Spleen (tissue), 7 donors: ENCODE data around the gene PCDHA7.
"Not testable (repeated sequence)": the region's sequence is repeated elsewhere in the genome, so short reads cannot be mapped to it uniquely, and the experiment has no call there.

Experiments used
- POLR2AphosphoS5 ChIP-seq, 3 donors: sonication (generic); formaldehyde crosslinking; IDR thresholded peaks; one replicate each; pipeline ENCODE4 v1.5.1; 2017; ENCODE audit warnings: antibody characterized with exemption in 3 of 3
- TF ChIP-seq, protein P1 (sequence below), 11 experiments: fragments of 200-600 bp in 7 of 11; fragments of 450-650 bp in 4 of 11; sonication (generic) in 4 of 11; IDR thresholded peaks in 8 of 11; conservative IDR thresholded peaks in 3 of 11; 1 replicate in 7 of 11; 2 replicates in 4 of 11; pipeline versions ENCODE4 v1.4.0 to v1.8.0; 2016 to 2021; ENCODE audit warnings: antibody characterized with exemption in 11 of 11, inconsistent platforms in 4 of 11, mild to moderate bottlenecking in 1 of 11
- donor health status: DM: no; HTN: no; CAD: no; lungs with moderate emphysema.
- donor health status: DM: no; HTN: no; CAD: no.
- donor health status: DM: no; HTN: no; CAD: no.

DNA sequence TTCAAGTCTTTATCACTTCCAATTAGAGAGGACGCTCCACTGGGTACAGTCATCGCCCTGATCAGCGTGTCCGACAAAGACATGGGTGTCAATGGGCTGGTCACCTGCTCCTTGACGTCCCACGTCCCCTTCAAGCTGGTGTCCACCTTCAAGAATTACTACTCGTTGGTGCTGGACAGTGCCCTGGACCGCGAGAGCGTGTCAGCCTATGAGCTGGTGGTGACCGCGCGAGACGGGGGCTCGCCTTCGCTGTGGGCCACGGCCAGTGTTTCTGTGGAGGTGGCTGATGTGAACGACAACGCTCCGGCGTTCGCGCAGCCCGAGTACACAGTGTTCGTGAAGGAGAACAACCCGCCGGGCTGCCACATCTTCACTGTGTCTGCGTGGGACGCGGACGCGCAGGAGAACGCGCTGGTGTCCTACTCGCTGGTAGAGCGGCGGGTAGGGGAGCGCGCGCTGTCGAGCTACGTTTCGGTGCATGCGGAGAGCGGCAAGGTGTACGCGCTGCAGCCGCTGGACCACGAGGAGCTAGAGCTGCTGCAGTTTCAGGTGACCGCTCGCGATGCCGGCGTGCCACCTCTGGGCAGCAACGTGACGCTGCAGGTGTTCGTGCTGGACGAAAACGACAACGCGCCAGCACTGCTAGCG, 25.7 kb upstream of the PCDHA7 start:
- TF ChIP-seq, protein P1, sequence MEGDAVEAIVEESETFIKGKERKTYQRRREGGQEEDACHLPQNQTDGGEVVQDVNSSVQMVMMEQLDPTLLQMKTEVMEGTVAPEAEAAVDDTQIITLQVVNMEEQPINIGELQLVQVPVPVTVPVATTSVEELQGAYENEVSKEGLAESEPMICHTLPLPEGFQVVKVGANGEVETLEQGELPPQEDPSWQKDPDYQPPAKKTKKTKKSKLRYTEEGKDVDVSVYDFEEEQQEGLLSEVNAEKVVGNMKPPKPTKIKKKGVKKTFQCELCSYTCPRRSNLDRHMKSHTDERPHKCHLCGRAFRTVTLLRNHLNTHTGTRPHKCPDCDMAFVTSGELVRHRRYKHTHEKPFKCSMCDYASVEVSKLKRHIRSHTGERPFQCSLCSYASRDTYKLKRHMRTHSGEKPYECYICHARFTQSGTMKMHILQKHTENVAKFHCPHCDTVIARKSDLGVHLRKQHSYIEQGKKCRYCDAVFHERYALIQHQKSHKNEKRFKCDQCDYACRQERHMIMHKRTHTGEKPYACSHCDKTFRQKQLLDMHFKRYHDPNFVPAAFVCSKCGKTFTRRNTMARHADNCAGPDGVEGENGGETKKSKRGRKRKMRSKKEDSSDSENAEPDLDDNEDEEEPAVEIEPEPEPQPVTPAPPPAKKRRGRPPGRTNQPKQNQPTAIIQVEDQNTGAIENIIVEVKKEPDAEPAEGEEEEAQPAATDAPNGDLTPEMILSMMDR (IDR thresholded peaks at IDR 0.05 in 8 of 11, conservative IDR thresholded peaks at IDR 0.05 in 3 of 11): not testable (repeated sequence)
- TF ChIP-seq POLR2AphosphoS5 (IDR thresholded peaks at IDR 0.05): not testable (repeated sequence)
